ENCODE measurements around the gene EXOC3L4. TPM values are rescaled to one million over a fixed set of nuclear protein-coding genes. Genes with fewer than 3 reads are reported as not detected.

Gene EXOC3L4
- total and polyA plus RNA-seq, 10 donors = 2.0 to 39.2 (median 12.6) TPM

DNA sequence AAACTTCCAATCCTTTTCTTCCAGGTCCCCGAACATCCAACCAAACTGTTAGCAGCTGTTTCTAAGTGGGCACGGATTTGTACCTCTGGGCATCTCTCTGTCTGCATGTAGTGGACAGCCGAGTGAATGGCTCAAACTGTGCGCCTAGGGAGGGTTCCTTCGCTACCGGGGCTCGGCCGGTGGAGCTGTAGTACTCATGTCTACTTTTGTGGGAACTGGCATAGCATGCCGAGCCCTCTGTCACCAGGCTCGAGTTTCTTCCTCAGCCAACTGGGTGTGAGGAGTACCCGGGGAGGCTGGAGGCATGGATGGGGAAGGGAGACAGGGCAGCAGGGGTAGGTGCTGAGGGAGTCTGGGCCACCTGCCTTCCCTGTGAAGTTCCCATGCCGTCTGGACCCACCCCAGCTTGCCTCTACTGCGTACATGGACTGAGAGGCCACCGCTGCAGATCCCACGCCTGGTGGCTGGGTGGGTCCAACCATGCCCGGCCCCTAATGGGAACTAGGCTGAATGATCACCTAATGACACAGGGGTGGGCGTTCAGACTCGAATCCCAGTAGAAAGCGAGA lies 51.7 kb downstream of the EXOC3L4 start:
- Histone ChIP-seq H3K27ac (no peak overlapping the region), H3K4me1 (peaks cover 0 to 4% (median 1%) of the 10 kb centered on the region in 6 donors), H3K4me3 (no peak overlapping the region), H3K36me3 (no peaks in the 10 kb centered on the region), H3K9me3 (no peaks in the 10 kb centered on the region), H3K27me3 (replicated peaks in 1 of 7) (peaks cover 0 to 51% (median 0%) of the 10 kb centered on the region in 7 donors)
- DNase-seq = no peak
- TF ChIP-seq, protein P1, sequence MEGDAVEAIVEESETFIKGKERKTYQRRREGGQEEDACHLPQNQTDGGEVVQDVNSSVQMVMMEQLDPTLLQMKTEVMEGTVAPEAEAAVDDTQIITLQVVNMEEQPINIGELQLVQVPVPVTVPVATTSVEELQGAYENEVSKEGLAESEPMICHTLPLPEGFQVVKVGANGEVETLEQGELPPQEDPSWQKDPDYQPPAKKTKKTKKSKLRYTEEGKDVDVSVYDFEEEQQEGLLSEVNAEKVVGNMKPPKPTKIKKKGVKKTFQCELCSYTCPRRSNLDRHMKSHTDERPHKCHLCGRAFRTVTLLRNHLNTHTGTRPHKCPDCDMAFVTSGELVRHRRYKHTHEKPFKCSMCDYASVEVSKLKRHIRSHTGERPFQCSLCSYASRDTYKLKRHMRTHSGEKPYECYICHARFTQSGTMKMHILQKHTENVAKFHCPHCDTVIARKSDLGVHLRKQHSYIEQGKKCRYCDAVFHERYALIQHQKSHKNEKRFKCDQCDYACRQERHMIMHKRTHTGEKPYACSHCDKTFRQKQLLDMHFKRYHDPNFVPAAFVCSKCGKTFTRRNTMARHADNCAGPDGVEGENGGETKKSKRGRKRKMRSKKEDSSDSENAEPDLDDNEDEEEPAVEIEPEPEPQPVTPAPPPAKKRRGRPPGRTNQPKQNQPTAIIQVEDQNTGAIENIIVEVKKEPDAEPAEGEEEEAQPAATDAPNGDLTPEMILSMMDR (IDR thresholded peaks at IDR 0.05 in 8 of 11, conservative IDR thresholded peaks at IDR 0.05 in 3 of 11) = no peak
- TF ChIP-seq POLR2A (IDR thresholded peaks at IDR 0.05) (no peak), POLR2AphosphoS5 (IDR thresholded peaks at IDR 0.05) (no peak)
- WGBS, 5 donors = 82 to 92% (median 87%) methylated on average over 19 of the region's 19 CpGs
- intact Hi-C loops (cut with DNase I; ENCODE audit: low total_unique reads) = no loop called here

DNA sequence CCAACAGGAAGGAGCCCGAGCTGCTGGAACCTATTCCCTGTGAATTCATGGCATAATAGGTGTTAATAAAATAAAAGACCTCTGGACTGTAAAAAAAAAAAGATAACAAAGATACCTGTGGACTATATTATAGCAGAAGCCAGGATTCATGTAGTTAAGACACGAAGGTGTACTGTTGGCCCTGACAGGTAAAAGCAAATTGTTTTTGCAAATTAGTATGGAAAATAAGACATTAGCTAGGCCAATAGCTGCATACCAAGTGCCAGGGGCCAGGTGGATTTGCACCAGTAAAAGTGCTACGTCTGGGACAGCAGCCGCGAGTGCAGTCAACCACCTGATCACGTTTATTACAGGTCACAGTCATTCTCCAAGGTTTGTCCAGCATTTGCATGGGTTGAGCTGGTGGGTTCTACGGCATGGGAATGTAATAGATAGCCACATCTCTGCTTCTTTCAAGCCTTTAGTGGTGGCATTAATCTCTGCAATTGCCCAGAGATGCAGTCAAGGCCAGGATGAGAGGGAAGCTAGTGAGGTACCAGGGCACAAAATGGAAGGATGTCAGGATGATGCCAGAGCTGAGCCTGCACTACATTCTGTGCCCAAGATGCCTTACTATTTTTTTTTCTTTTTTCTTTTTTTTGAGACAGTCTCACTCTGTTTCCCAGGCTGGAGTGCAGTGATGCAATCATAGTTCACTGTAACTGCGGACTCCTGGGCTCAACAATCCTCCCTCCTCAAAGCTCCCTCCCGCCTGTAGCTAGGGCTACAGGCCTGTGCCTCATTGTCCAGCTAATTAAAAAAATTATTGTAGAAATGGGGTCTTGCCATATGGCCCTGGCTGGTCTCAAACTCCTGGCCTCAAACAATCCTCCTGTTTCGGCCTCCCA lies 55.1 kb downstream of the EXOC3L4 start:
- no peaks in the 10 kb centered on the region for H3K36me3 ChIP-seq
- 83 to 93% (median 88%) methylated on average over 10 of the region's 10 CpGs for WGBS, 5 donors
- H3K27ac ChIP-seq = no peak overlapping the region
- intact Hi-C loops (cut with DNase I; ENCODE audit: low total_unique reads) = no loop called here
- H3K4me1 ChIP-seq = peaks cover 0 to under 1% (median 0%) of the 10 kb centered on the region in 6 donors
- TF ChIP-seq, protein P1 (IDR thresholded peaks at IDR 0.05 in 8 of 11, conservative IDR thresholded peaks at IDR 0.05 in 3 of 11) = no peak
- TF ChIP-seq POLR2A (IDR thresholded peaks at IDR 0.05) (no peak), POLR2AphosphoS5 (IDR thresholded peaks at IDR 0.05) (no peak)
- no peak overlapping the region for H3K4me3 ChIP-seq
- H3K27me3 ChIP-seq (replicated peaks in 1 of 7) = peaks cover 0 to 30% (median 0%) of the 10 kb centered on the region in 7 donors
- no peaks in the 10 kb centered on the region for H3K9me3 ChIP-seq
- DNase-seq = no peak

DNA sequence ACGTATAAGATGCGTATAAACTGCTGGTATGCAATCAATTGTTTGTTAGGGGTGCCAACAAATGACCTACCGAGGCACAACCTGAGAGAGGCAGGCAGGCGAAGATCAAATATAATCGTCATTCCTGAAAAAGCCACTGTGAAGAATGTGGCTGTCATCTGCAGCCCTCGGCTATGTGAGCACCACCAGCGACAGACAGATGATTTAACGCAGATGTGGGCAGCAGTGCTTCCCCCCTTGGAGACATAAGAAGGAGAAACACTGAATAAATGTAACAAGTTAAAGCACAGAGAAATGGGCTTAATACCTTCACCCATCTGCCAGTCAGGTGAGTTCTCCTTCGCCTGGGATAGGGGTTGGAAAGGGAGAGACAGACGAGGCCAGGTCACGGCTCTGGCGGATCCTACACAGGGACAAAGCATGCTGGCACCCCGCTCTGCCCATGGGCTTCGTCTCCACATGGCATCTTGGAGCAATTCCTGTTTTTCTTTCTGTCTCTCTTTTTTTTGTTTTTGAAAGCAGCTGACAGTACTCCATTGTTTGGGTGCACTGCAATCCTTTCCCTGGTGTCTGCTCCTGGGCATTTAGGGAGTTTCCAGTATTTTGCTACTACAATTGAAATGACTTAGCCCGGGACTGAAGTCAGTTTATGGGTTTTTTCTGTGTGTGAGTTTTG lies 56.9 kb downstream of the EXOC3L4 start:
- WGBS, 5 donors = 76 to 83% (median 80%) methylated on average over 15 of the region's 15 CpGs

More for the DNA sequence above, 56.9 kb downstream of the EXOC3L4 start:
- Histone ChIP-seq H3K27ac (no peak overlapping the region), H3K4me1 (peaks cover 0 to 17% (median 8%) of the 10 kb centered on the region in 6 donors), H3K9me3 (no peaks in the 10 kb centered on the region), H3K4me3 (no peak overlapping the region), H3K36me3 (no peaks in the 10 kb centered on the region), H3K27me3 (replicated peaks in 1 of 7) (peaks cover 0 to 22% (median 0%) of the 10 kb centered on the region in 7 donors)
- intact Hi-C loops (cut with DNase I; ENCODE audit: low total_unique reads) = no loop called here
- TF ChIP-seq, protein P1 (IDR thresholded peaks at IDR 0.05 in 8 of 11, conservative IDR thresholded peaks at IDR 0.05 in 3 of 11) = no peak
- TF ChIP-seq POLR2AphosphoS5 (IDR thresholded peaks at IDR 0.05) = no peak
- no peak for TF ChIP-seq POLR2A (IDR thresholded peaks at IDR 0.05)
- no peak for DNase-seq
